Measurements from ENCODE around the gene HACD3. TPM values are rescaled to one million over a fixed set of nuclear protein-coding genes. Genes with fewer than 3 reads are reported as not detected.

The HACD3 gene, protein sequence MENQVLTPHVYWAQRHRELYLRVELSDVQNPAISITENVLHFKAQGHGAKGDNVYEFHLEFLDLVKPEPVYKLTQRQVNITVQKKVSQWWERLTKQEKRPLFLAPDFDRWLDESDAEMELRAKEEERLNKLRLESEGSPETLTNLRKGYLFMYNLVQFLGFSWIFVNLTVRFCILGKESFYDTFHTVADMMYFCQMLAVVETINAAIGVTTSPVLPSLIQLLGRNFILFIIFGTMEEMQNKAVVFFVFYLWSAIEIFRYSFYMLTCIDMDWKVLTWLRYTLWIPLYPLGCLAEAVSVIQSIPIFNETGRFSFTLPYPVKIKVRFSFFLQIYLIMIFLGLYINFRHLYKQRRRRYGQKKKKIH
- total RNA-seq (2022; extraction: Qiagen RNA extraction), result 125 to 146 TPM (median 143 TPM) in 5 replicates

DNA sequence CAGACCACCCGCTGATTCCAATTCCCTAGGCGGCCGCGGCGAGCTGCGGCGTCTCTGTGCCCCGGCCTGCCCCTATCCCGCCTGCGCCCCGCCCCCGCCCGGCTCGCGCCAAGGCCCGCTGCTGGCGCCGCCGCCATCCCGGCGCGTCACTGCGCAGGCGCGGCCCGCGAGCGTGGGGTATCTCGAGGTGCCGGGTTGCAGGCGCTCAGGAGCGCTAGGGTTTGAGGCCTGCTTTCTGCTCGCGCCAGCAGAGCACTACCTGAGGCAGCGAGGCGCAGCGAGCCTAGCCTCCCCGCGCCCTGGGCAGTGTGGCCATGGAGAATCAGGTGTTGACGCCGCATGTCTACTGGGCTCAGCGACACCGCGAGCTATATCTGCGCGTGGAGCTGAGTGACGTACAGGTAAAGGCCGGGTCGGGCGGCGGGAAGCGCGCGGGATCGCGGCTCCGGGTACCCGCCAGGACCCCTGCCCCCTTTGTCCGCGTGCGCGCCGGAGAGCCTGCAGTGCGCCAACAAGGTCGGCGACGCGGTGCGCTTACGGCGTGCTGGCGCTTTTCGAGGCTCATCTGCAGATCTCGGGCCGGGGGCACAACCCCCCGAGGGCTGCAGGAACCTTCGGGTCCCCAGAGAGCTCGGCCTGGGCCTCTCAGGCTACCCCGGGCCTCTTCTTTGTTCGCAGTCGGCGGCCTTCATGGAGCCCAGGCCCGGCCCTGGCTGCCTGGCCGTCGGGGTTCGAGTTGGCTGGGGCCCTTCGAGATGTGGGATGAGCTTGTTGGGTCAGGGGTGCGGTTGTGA, at the start of gene HACD3:
TSS of gene HACD3 (plus strand) at position 146 of the 794 bp plus-strand sequence. CDS start at position 315, 169 bp downstream.

DNA sequence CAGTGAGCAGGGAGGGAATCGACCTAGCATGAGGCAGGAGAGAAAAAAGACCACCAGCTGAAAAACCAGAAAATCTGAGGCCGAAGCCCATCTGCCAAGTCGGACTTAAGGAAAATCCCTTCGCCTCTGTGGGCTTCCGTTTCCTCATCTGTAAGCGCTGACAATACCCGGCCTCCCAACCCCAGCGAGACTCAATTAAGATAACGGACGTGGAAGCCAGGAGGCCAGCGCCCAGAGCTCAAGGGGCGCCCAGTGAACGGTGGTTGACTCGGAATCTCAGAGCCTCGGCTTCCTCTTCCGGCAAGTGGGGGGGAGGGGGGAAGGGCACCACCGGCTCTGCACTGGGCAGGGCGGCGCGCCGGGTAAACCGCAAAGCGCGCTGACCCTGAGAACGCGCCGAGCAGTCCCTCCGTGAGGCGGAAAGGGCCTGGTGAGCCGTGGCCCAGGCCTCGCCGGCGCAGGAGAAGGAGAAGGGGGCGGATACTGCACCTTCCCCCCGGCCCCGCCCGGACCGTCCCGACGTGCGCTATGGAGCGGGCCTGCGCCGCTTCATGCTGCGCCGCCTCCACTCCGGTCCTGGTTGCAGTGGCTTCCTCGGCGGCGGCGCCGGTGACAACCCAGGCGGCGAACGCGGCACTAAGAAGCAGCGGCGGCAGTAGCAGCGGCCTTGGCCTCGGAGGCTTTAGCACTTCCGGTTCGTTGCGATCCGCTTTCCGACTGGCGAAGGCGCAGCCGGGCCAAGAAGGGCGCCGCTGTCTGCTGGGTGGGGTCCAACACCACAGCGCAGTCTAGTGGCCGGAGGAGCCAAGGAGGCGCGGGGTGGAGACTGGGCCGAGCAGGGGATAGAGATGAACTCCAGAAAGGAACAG, 13.0 kb upstream of the HACD3 start, which contains the start of gene DPP8:
TSS of gene DPP8 (minus strand) at position 693 of the 869 bp plus-strand sequence. CDS start 5,136 bp downstream, outside the sequence.

DNA sequence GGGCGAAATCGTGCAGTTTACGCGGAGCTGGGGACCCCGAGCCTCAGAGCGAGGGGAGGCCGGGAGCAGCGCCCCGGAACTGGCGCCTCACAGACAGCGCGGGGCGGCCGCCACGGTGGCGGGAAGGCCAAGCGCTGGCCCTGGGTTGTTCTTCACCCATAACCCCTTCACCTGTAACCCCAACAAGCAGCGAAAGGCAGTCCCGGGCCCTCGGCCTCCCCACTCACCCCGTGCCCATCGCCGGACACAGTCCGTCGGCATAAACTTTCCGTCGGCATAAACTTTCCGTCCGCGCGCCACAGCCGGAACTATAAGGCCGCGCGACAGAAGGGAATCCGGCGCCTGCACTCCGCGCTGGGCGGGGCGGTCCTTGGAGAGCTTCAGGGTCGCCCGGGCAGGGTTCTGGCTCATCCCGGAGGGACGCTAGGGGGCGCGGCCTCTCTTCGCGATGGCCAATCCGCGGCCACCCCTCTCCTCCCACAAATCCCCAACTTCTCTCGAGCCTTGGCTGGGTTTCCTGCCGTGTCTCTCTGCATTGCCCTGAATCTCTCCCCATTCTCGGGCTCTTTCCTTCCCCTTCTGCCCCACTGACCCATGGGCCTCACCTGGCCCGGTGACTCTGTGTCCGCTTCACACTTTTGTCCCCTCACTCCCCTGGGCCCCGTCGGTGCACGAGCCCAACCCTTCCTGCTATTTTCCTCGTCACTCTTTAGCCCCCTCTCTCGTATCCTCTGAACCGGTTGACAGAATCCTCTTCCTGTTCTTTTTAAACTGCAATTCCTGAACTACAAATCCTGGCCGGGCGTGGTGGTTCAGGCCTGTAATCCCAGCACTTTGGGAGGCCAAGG, 80.8 kb downstream of the HACD3 start, which contains the start of gene INTS14:
TSS of gene INTS14 (minus strand) at position 261 of the 848 bp plus-strand sequence. CDS start 3,751 bp downstream, outside the sequence.

DNA sequence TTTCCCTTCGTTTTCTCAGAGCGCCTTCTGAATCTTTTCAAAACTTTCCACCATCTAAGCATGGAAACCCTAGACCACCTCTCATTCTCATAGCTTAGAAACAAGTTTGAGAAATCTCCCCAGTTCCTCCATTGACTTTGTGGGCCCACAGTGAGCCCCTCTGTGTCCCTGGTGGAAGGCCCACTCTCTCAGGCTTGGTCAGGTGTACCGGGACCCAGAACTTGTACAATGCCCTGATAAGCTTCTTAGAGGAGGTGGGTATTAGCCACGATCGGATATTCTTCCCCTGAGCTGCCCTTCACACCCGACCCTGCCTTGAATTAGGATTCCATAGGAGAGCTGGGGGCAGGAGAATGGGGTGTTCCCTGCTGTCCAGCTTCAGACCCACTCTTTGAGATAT, 91.4 kb downstream of the HACD3 start, which contains the start of gene SLC24A1:
TSS of gene SLC24A1 (plus strand) at position 301 of the 400 bp plus-strand sequence. CDS start 2,143 bp downstream, outside the sequence.

Other genes with a start within 250 kb of the HACD3 start
- 9.2 to 11.7 TPM (median 11.2 TPM) in 5 replicates for gene PARP16, start 243.6 kb upstream of the HACD3 start, total RNA-seq (2022; extraction: Qiagen RNA extraction)
- not detected in 5 replicates for gene RNU5A-1, start 234.4 kb upstream of the HACD3 start, total RNA-seq (2022; extraction: Qiagen RNA extraction)
- not detected in 5 replicates for gene RNU5B-1, start 225.8 kb upstream of the HACD3 start, total RNA-seq (2022; extraction: Qiagen RNA extraction)
- gene IGDCC3, start 152.5 kb upstream of the HACD3 start, total RNA-seq (2022; extraction: Qiagen RNA extraction), result 0.09 to 0.19 TPM (median 0.12 TPM) in 5 replicates
- 1.7 to 2.4 TPM (median 2.1 TPM) in 5 replicates for gene IGDCC4, start 107.5 kb upstream of the HACD3 start, total RNA-seq (2022; extraction: Qiagen RNA extraction)
- gene DPP8, start 12.8 kb upstream of the HACD3 start, total RNA-seq (2022; extraction: Qiagen RNA extraction), result 17.6 to 33.1 TPM (median 25.9 TPM) in 5 replicates
- gene INTS14, start 80.7 kb downstream of the HACD3 start, total RNA-seq (2022; extraction: Qiagen RNA extraction), result 41.2 to 44.3 TPM (median 43.5 TPM) in 5 replicates
- gene SLC24A1, start 91.5 kb downstream of the HACD3 start, total RNA-seq (2022; extraction: Qiagen RNA extraction), result 3.3 to 4.7 TPM (median 4.4 TPM) in 5 replicates

All from A549 treated with Mapracorat at 1 μM for 4 hours (cell line).